ENCODE data around the gene C1GALT1.

- TF ChIP-seq CTCF (conservative IDR thresholded peaks at IDR 0.05; ENCODE audit: low read depth in 2 of 2) (no peak), EZH2phosphoT487 (IDR thresholded peaks at IDR 0.05; ENCODE audit: unreplicated experiment) (no peak), POLR2AphosphoS5 (IDR thresholded peaks at IDR 0.05; ENCODE audit: low read depth) (no peak), REST (IDR thresholded peaks at IDR 0.05; ENCODE audit: unreplicated experiment) (no peak), ZNF114 (CRISPR knock-in tag; IDR thresholded peaks at IDR 0.05) (no peak), CREB1 (CRISPR knock-in tag; IDR thresholded peaks at IDR 0.05; ENCODE audit: low read depth) (no peak), EZH2 (IDR thresholded peaks at IDR 0.05; ENCODE audit: low read depth, unreplicated experiment) (no peak)
Measured at GRCh38 chr7:7208520-7208919, 26.2 kb downstream of the C1GALT1 start.
